Effector CD8-positive, alpha-beta T cell (primary cell): ENCODE measurements around the gene MRPL32.
"Not testable (repeated sequence)": the region's sequence is repeated elsewhere in the genome, so short reads cannot be mapped to it uniquely, and the experiment has no call there.

Source experiments
- DNase-seq: peaks from one replicate; lab custom pipeline; 2025; lab: John Stamatoyannopoulos, UW
- total RNA-seq, 4 experiments: gene quantifications; one replicate each; lab custom pipeline; 2026; lab: John Stamatoyannopoulos, UW

Gene MRPL32
- total RNA-seq: 29.7 to 61.2 (median 46.5) reads per million in 4 experiments

GRCh38 chr7:42931834-42932651 lies at the start of gene MRPL32, which contains the start of gene PSMA2:
MRPL32 (plus strand) TSS chr7:42932376; CDS start chr7:42932387, 11 bp downstream.
PSMA2 (minus strand) TSS chr7:42932174; CDS start chr7:42932158, 16 bp downstream.
- DNase-seq: peak; percentile 91

DNA sequence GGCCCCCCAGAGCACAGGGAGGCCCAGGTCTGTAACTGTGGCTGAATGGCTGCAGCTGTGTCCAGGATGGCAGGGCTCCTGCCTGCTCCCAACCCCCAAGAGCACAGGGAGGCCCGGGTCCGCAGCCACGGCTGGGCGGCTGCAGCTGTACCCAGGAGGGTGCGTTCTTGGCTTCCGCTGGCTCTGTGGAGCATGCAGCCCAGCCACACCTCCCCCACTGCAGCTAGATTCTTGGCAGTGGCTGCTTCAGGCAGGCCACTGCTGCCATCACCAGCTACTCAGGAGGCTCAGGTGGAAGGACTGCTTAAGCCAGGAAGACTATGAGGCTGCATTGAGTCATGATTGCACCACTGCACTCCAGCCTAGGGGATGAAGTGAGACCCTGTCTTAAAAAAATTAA lies 48.2 kb upstream of the MRPL32 start:
- no peak for DNase-seq

GRCh38 chr7:42885183-42885582 lies 47.0 kb upstream of the MRPL32 start:
- not testable (repeated sequence) for DNase-seq

- no peak for DNase-seq
Measured at GRCh38 chr7:42886129-42886528, 46.0 kb upstream of the MRPL32 start.

GRCh38 chr7:42886893-42887505 lies 45.2 kb upstream of the MRPL32 start:
- DNase-seq: no peak

GRCh38 chr7:42893346-42894240 lies 38.6 kb upstream of the MRPL32 start:
- no peak for DNase-seq

GRCh38 chr7:42900842-42901241 lies 31.3 kb upstream of the MRPL32 start:
- DNase-seq: no peak

DNA sequence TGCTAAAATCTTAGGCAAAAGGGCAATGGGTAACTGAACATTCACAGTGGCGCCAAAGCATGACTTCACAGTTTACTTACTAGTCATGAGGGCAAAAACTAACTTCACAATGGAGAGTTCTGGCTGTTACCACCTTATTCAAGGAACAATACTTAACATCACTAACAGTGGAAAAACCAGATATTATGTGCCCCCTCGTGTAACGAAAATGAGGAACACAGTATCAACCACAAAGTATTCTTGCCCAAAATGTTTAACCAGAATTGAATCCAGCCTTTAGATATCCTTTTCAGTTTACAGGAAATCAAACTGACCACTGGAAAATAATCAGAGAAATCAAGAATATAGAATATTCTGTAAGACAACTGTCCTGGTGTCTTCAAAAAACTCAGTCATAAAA lies 29.8 kb upstream of the MRPL32 start:
- no peak for DNase-seq

- no peak for DNase-seq
Measured at GRCh38 chr7:42906181-42906580, 26.0 kb upstream of the MRPL32 start.

- no peak for DNase-seq
Measured at GRCh38 chr7:42907316-42907715, 24.9 kb upstream of the MRPL32 start.

- DNase-seq: no peak
Measured at GRCh38 chr7:42910306-42910705, 21.9 kb upstream of the MRPL32 start.

DNA sequence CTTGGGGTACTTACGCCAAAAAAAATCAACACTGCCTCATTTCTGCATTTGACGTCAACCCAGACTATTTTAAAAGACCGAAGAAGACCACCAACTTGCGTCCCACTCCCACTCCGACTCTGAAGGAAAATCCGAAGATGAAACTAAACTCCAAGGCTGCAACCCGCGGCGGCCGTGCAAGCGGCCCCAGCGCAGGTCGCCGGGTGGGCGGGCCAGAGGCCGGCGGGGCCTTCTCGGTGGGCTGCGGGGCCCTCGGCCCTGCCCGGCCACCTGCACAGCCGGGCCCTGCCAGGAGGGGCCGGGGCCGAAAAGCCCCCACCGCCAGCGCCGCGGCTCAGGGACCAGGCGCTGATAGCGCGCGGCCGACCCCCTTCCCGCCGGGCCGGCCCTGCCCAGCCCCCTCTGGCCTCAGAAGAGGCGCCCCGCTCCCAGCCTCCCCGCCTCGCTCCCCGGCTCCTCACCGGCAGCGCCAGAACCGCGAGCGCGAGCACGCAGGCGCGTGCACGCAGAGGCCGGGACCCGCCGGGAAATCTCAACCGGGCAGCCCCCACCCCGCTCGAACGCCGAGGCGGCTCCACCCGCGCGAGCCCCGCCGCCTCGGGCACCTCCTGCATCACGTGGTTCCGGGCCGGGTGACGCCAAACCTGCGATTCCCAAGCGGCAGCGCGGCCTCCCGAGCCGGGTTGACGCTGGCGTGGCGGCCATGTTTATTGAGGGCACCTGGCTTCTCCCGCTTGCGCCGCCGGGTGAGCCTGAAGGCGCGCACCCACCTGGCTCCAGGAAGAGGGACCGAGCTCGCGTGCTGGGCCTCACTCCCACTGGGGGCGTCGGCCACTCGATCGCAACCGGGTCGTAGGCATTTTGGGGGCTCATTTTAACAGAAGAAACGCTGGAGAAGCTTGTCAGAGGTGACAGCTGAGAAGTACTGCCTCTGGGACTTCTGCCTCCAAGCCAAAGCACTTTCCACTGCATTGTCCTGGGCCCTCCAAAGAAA lies 20.4 kb upstream of the MRPL32 start, which contains the start of gene C7orf25:
Gene C7orf25, minus strand, starts transcription at position 617 of the 994 bp plus-strand sequence. CDS start 1,170 bp downstream, outside the sequence.
- DNase-seq: peak; percentile 95

GRCh38 chr7:42913591-42913990 lies 18.6 kb upstream of the MRPL32 start:
- no peak for DNase-seq

GRCh38 chr7:42914009-42914408 lies 18.2 kb upstream of the MRPL32 start:
- DNase-seq: no peak

DNA sequence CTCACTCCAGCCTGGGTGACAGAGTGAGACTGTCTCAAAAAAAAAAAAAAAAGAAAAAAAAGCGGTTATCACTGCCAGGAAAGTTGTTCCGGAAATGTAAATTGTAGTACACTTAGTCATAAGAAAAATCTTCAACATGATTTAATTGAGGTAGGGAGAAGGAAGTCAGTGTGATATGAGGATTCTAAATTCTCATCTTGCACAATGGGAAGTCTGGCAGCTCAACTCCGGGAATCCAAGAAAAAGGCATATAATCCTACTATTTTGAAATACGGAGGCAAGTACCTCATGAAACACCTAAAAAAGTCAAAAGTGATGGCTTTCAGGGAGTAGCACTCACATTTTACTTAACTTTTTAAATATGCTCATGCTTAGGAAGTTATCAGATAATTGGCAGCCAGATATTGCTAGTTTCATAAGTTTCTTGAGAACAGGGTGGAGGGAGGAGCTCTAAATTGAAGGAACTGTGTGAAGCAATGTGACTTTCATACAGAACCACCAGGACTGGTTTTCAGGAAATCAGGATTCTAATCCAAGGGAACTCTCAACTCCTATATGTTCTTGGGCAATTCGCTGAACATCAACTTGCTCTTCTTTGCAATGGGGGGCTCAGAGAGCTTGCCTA lies 17.6 kb upstream of the MRPL32 start:
- DNase-seq: no peak

DNA sequence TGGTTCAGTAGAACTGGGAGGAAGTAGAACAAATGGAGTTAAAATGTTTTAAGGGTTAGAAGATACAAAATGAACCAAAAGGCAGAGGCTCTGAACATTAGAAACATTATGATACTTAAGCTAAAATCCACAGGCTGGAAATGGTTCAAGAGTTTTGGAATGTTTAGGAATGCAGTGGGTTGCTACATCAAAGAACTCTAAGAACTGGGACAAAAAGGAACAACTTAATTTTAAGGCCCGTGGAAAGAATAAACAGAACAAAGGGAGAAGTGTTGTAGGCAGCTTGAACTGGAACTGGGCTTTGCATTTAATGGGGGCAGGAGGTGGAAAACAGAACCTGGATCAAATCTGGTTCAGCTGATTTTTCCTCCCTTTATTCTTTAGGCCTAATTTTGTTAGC lies 16.8 kb upstream of the MRPL32 start:
- no peak for DNase-seq

GRCh38 chr7:42922017-42922753 lies 10.0 kb upstream of the MRPL32 start:
- DNase-seq: no peak

DNA sequence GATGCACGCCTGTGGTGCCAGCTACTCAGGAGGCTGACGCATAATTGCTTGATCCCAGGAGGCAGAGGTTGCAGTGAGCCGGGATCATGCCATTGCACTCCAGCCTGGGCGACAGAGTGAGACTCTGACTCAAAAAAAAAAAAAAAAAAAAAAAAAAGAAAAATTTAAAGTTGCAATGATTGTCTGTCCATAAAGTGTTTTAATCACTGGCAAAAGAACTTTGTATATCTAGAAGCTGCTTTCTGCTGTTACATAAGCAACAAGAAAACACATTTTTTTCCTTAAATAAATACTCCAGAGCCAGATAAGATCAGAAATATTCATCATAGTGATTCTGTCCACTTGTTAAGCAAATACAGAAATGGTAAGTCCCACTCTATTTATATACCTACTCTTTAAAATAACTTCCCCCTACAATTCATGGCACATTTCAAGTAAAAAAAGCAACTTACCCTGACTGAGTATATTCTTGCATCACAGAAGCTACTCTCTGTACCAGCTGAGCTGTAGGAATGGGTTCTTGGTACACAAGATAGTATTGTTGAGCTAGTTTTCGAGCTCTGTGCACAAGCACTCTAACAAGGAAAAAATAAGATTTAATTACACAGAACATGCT lies 7.8 kb upstream of the MRPL32 start:
- no peak for DNase-seq

DNA sequence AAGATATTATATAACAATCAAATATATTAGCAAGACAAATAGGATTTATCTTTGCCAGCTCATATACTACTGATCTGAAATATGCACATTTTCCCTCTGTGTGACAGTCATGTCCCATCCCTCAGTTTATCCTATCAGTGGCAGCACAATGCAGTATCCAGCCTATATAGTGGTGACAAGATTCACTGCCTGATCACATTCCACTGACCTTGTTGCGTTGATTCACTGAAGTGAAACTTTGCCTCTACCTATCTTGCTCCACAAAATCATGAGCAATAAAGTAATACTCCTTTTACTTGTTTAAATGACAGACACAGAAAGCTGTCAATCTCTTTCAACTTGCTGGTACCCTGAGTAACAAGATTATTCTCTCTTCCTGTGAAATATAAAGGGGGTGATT lies 6.5 kb upstream of the MRPL32 start:
- DNase-seq: no peak
